HG03175 (cell line): ENCODE results near the gene GLIS1.
"Not testable (repeated sequence)": the region's sequence is repeated elsewhere in the genome, so short reads cannot be mapped to it uniquely, and the experiment has no call there.

Experiments used
- ATAC-seq: cut with Tn5 transposase; IDR thresholded peaks from one replicate; pipeline ENCODE4 v1.9.1; 2021; ENCODE audit warnings: mild to moderate bottlenecking, moderate library complexity; ENCODE audit not compliant: unreplicated experiment

The GLIS1 gene

DNA sequence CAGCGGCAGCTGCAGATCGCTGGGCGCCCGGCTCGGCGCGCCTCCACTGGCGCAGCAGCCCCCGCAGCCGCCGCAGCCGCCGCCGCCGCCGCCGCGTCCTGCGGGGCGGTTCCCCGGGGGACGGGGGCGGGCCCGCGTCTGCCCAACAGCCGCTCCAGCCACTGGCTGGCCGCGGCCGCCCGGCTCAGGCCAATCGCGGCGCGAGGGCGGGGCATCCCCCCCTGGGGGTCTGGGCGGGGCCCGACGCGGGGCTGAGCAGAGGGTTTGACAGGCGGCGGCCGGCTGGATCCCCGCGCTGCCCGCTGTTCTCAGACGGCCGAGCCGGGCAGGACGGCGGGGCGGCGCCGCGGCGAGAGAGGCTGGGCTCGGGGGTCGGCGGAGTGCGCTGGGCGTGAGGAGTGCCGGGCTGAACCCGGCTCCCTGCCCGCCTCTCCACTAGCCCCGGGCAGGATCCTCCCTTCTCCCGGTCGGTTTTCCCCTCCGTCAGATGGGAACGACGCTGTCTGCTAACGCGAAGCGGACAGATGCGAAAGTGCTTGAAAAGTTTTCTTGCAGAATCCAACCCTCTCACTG lies at the start of gene GLIS1:
TSS of gene GLIS1 (minus strand) at position 56 of the 573 bp plus-strand sequence. CDS start 1,100 bp downstream, outside the sequence.
- peak; percentile 95 for ATAC-seq

DNA sequence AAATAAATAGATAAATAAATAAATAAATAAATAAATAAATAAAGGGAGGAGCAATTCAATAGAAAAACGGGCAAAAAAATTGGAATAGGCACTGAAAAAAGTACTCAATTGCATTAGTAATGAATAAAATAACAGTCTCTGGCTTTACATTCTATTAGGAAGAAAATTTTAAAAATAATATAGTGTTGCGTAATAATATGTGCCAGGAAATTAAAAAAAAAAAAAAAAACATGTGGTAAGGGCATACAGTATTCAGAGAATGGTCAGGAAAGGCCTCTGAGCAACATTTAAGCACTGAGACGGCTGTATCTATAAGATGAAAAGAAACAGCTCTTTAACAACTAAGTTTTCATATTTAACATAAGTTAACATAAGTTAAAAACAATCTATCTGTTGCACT lies 48.7 kb upstream of the GLIS1 start:
- ATAC-seq: no peak

DNA sequence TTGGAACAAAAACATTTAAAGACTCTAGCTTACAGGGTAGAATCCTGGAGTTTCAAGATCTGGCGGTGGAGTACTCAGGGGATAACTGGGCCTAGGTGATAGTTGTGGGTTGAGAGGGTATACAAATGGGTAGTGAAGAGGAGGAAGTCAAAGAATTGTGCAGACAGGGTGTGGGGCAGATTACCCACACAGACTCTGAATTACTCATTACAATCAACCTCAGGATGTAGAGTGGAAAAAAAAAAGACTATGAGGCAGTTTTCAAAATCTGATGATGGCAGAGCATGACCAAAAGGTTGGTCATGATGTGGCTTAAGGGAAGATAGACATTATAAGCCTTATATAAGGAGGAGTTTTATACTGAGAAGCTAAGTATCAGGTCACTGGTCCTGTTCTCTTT lies 44.1 kb upstream of the GLIS1 start:
- no peak for ATAC-seq

DNA sequence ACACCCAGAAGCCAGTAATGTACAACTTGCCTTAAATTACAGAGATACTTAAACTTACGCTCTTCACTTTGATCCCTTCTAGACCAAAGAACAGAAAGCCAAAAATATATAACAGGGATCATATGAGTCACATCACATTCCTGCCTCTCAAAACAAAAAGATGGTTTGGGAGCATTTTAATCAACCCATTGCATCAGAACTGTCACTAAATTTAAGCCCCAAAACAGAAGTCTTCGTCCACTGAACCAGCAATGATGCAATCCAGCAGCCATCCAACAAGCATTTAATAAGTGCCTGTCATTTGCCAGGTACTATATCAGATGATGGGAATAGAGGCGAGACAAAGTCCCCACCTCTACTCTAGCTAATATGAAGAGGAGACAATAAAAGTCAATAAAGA lies 42.7 kb upstream of the GLIS1 start:
- ATAC-seq: no peak

DNA sequence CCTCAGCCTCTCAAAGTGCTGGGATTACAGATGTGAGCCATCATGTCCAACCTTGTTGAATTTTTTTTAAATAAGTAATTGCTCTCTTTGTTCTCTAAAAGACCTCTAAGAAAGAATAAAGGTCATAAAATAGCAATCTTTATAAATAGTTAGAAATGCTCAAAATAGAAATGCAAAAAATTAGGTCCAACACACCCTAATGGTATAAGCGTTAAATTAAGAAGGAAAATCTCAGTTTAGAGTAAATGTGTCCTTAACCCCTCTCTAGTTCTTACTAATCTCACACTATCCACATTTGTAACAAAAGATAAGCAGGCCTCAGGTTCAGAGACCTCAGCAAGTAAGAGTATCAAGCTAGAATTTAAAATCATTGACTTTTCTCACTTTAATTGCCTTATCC lies 38.3 kb upstream of the GLIS1 start:
- ATAC-seq: no peak

DNA sequence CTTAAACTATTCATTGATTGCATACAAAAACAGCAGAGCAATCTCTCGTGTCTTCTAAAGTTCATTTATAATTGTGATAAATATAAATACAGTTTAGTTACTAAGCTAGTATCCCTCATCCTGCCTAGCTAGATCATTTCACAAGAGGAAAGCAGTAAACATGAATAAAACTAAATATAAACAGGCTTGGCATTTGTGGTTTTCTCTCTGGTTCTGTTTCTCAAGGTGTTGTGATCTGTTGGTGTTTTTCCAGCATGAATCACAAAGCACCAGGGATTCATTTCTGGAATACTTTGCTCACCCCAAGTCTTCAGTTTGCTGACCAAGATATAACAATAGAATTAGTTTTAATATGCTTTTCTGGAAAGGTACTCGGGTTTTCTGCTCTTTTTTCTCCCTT lies 32.7 kb upstream of the GLIS1 start:
- ATAC-seq: no peak

DNA sequence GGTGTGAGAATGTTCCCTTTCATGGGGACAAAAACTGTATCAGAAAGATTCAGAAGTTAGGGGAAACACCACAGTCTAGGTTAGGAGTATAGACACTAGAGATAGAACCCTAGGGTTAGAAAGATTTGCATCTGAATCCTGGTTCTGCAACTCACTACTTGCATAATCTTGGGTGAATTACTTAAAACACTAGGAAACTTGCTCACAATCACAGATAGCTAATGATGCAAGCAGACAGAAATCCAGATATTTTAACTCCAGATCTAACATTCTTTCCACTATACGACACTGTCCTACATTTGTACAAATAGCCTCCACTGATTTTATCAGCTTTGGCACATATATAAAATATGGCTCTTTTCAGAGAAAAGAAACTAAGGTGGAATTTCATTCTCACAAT lies 30.8 kb upstream of the GLIS1 start:
- no peak for ATAC-seq

DNA sequence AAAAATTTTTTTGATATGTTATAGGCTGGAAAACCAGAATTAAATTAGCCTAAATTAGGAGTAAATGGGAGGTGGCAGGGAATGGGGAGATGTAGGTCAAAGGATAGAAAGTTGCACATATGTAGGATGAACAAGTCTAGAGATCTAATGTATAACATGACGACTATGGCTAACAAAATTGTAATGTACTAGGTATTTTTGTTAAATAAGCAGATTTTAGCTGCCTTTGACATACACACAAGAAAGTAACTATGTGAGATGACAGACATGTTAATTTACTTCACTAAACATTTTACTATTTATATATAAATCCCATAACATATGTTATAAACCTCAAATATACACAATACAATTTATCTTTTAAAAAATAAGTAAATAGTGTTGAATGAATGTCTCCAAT lies 30.2 kb upstream of the GLIS1 start:
- ATAC-seq: no peak

DNA sequence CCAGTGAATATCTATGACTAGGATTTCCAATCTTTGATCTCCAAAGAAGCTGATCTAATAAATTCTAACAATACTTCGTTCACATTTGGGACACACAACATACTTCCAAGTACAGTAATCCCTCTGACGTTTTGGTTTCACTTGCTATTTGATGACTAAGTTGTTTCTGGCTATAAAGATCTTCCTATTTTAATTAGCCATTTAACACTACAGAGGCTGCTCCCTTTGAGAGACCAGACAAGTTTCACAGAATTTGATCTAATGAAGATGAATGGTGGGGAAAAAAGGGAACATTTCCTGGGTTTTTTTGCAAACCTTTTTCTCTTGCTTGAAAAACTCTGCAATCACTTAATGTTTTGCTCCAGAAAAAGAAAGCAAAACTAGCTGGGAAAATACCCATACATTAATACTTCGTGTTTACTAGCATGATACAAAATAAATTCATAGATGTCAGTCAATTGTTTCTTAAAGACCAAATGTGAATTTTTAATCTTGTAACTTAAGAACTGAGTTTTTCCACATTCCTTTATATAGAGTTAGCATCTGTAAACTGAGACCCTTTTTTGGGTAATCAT lies 28.0 kb upstream of the GLIS1 start:
- no peak for ATAC-seq

DNA sequence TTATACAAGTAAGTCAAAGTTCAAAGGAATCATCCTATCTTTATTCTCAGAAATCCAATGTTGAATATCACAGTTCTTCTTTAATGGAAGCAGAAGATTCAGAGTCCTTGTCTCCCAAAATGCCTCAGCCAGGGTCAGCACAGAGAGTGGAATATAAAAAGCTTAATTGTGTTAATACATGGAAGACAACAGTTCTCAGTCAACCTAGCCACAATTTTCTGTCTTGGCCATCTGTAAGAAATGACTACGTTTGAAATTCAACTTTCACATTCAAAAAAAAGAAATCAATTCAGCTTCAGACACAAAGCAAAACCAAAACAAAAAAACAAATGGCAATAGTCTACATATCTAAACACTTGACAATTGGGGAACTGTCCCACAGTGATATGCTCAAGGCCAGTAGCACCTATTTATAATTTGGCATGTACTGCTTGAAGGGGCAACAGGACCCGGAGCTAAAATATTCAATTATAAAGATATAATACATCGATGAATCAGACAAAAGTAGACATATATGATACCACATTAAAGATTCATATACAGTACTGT lies 27.3 kb upstream of the GLIS1 start:
- no peak for ATAC-seq

DNA sequence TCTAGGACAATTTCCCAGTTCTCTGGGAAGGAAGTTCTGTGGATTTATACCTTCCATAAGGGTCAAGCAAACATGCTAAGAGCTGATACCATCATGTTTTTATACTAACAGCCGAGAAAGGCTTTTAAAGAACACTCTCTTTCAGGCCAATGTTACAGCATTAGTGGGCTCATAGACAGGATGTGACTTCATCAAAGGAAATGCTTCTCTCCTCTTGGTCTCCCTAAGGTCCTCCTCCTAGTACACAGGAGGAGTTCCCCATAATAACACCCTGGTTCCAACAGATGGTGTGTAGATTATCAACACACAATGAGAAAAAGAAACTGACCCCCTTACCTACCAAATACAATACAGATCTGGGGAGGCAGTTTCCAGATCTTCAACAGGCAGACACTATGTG lies 26.7 kb upstream of the GLIS1 start:
- no peak for ATAC-seq

DNA sequence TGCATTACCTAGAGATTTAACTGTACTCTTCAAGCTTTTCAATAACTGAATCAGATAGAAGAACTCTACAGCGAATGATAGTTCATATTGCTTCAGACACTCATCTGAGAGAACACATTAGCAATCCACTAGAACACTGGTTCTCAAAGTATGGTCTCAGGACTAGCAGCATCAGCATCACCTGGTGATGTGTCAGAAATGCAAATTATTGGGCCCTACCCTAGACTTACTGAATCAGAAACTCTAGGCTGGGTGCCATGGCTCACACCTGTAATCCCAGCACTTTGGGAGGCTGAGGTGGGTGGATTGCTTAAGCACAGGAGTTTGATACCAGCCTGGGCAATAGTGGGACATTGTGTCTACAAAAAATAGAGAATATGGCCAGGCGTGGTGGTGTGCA lies 24.9 kb upstream of the GLIS1 start:
- no peak for ATAC-seq

DNA sequence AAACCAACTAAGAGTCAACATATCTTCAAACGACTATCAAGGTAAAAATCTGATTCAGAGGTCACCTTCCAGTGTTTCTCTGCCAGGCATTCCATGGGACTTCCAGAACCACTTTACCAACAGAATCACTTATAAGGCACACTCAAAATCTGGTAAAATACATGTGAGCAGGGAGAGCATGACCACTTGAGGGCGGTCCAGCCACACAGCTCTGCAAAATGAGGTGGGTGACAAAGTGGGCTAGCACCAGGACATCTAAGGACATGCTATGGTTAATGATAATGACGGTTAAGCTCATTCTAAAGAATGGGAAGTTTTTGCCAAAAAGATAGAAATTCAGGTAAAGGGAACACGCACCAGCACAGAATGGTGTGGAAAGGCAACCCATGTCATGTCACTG lies 24.5 kb upstream of the GLIS1 start:
- no peak for ATAC-seq

DNA sequence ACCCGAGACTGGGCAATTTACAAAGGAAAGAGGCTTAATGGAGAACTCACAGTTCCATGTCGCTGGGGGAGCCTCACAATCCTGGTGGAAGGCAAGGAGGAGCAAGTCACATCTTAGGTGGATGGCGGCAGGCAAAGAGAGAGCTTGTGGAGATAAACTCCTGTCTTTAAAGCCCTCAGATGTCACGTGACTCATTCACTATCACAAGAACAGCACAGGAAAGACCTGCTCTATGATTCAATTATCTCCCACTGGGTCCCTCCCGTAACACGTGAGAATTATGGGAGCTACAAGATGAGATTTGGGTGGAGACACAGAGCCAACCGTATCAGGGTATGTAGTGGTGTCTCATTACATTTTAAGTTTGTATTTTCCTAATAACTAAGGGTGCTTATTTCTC lies 21.5 kb upstream of the GLIS1 start:
- ATAC-seq: not testable (repeated sequence)

DNA sequence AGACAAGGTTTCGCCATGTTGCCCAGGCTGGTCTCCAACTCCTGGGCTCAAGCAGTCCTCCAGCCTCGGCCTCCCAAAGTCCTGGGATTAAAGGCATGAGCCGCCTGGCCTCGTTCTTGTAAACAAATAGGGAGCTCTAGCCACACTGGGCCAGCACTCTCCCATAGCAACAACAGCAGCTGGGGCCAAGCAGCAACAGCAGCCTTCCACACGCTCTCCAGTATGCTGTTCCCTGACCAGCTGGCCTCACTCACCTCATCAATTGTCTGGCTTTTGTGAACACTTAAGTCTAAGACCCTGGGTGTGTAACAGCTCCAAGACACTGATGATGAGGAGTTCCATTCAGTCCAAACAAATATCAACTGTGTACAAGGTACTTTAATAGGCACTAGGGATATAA lies 16.9 kb upstream of the GLIS1 start:
- ATAC-seq: no peak

DNA sequence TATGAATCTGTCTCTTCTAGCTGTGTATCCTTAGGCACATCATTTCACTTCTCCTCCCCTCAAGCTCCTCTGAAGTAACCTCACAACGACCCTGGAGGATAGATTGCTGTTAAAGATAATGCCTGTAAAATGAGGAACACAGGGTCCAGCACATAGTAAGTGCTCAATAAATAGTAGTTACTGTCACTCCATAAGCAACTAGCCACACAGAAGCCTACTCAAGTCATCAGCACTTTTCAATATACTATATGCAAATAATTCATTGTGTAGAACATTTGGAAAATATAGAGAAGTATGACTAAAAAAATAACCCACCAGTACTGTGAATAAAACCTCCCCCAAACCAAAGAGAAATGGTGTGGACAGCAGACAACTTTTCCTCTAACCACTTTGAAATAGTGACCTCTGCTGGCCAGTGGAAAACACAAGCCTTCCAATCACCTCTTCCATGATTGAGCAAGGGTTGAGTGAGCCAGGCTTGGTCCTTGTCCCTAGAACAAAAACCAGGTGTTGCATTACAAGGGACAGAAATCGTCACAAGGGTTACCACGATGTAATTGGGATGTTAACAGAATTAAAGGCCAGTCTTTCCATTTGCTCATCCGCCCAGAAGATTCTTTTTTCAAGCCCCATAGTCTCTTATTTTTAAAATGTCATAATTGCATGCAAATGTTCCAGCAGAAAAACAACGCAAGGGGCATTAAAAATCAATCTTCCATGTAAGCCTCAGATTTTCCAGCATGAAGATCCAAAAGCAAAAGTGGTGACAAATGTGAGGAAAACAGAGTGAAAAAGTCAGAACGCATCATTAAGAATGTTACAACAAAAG lies 15.7 kb upstream of the GLIS1 start:
- ATAC-seq: no peak

DNA sequence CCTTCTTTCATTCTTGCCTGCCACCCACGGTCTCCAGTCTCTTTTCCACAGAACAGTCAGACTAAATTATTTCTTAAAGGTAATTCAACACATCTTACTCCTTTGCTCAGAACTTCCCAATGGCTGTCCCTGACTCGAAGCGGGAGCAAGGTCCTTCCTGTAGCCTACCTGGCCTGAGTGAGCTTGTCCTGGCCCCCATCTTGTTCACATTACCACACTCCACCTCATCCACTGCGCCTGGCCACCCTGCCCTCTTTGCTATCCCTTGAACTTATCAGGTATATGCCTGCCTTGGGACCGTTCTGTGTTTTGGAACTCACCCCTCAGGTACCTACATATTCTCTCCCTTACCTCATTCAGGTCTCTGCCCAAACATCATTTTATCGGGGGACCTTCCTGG lies 13.3 kb upstream of the GLIS1 start:
- no peak for ATAC-seq

DNA sequence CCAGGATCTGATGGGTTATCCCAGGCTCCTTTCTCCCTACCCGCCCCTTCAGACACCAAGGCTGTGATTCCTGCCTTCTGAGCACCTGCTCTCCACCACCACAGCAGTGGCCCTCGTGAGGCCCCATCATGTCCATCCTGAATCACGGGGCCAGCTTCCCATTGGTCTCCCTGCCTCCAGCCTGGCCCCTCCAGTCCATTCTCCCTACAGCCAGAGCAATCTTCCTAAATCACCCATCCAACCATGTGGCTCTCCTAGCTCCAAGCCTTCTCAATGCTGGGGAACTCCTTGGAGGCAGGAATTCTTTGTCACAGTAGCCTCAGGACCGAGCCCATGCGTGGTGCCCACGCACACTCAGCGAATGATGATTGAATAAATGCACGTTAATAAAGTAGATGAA lies 8.9 kb upstream of the GLIS1 start:
- ATAC-seq: no peak

DNA sequence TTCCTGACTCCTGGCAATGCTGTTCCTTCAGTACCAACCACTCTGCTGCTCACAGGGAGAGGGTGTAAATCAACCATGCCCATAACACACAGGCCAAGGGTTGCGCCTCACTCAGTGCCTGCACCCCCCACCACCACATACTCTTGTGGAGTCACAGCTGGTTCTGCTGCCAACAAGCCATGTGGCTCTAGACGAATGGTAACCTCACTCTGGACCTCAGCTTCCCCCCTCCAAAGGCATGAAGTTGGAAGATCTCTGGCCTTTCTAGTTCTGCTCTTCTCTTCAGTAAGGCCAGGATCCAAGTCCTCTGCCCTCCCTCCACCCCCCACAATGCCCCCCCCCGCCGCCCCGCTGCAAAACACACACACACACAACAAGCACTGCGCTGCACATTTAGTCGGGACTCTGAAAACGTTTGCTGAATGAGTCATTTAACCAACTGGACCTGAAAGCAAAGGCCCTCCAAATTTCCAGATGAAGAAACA lies 1.7 kb upstream of the GLIS1 start:
- no peak for ATAC-seq

DNA sequence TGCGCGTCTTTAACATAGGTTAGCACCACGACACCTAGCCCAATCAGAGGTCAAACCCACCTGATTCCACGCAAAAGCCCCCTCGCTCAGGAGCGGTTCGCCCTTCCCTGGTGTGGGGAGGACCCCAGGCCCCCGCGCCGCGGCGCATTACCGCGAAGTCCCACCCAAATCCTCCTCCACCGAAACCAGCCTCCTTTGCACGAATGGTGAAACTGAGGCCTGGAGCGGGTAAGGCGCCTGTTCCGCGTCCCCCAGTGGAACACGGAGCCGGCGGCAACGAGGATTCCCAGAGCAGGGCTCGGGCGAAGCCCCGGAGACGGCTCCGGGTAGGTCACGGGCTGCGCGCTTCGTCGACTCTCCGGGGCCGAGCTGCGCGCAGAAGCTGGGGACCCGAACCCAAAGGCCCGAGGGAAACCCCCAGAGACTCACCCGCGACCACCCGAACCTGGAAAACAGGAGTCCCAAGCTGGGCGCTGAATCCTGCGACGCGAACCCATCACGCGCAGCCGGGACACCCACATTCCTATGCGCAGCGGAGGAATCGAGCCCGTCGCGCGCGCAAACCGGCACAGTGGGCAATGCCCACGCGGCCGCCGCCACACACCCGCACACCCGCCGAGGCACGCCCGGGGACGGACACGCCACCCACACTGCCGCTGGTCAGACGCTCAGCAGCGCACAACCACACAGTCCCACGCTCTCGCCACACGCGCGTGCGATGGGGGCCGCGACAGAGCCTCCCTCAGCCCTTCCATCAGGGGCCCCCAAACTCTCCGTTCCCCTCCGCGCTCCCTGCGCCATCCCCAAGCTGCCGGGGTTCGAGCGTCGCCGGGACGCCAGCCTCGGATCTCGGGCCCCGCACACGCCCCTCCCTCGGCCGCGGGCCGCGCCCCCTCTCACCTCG lies 507 bp downstream of the GLIS1 start:
- ATAC-seq: no peak

DNA sequence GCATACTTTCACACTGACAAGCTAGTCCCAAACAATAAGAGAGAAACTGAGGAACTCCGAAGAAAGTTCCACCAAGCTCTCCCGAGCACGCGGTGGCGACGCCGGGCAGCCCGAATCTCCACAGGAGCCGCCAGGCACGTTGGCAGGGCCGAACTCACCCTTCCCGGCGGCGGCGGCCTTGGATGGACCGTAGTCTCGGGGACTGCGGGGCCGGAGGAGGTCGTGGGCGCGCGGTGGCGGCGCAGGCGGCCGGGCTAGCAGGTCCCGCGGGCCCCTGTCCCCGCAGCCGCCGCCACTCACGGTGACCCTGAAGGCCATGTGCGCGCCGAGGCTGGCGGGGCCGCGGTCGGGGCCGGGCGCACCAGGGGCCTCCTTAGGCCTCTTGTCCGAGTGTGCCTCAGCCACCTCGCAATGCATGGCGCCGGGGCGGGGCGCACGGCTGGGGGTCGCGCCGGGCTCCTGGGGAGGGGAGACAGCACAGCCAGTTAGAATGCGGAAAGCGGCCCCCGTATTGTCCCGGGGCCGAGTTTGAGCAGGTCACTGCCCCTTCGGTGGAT lies 1.2 kb downstream of the GLIS1 start:
- ATAC-seq: no peak
